BJ (cell line): ENCODE measurements around the gene CRY1. TPM values are rescaled to one million over a fixed set of nuclear protein-coding genes. Genes with fewer than 3 reads are reported as not detected.

Source experiments
- CTCF ChIA-PET: fragments of 350-600 bp; formaldehyde crosslinking; extraction: SDS; loops from one replicate; lab custom pipeline; 2021; ENCODE audit warnings: antibody characterized with exemption, inconsistent platforms; lab: Yijun Ruan, JAX
- POLR2A ChIA-PET: fragments of 300-600 bp; sonication (Branson Sonifier 250); formaldehyde crosslinking; extraction: SDS; loops from one replicate; lab custom pipeline; 2021; ENCODE audit warnings: antibody characterized with exemption; lab: Charles Lee
- DNase-seq: peaks from one replicate; pipeline ENCODE4 v3.0.0-alpha.2; 2011; ENCODE audit warnings: low read depth
- H3K27me3 ChIP-seq: 2 replicates; pipeline ENCODE4 v1.6.0; 2011; ENCODE audit warnings: low read length; ENCODE audit not compliant: control insufficient read depth, insufficient read depth
- H3K36me3 ChIP-seq: 2 replicates; pipeline ENCODE4 v1.5.1; 2011; ENCODE audit warnings: low read length; ENCODE audit not compliant: control insufficient read depth, insufficient read depth
- H3K4me3 ChIP-seq: 2 replicates; pipeline ENCODE4 v1.5.1; 2011; ENCODE audit warnings: low read depth, mild to moderate bottlenecking, control low read depth, low read length
- polyA plus RNA-seq: library from polyadenylated mRNA; depleted of rRNA; stranded (reverse); fragments of >200 nt; gene quantifications from 2 replicates; pipeline ENCODE4 v1.2.3, GENCODE V29; 2011
- TF ChIP-seq, protein P1 (sequence below): IDR thresholded peaks from 2 replicates; pipeline ENCODE4 v1.5.1; 2011; ENCODE audit warnings: low read depth, mild to moderate bottlenecking, control low read depth, inconsistent platforms, low read length, moderate library complexity; ENCODE audit not compliant: insufficient read depth

Gene CRY1
- polyA plus RNA-seq, 1 experiment = 6.9 TPM

DNA sequence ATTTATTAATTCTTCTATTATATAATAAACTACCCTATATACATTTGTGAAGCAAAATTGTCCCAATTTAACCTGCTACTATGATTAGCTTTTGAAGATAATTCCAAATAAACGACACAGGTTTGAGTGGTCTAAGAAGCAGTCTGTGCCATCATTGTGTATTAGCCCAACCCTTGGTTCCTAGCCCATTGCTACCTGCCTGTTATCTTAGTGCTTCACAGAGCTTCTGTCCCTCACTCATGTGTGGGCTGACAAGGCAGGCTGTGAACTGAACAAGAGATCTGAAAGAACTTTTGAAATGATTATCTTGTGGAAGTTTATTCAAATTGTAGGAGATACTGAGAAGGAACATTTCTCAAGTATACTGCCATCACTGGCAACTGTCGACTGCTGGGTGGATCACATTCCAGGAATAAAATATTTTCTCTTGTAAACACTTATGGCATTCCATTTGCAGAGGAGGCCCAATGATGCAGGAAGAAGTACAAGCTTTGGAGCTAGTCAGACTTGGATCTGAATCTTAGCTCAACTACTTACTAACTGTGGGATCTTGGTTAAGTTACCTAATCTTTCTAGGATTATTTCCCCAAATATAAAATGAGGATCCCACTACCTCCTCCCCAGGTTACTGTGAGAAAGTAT, 98.6 kb downstream of the CRY1 start:
- Histone ChIP-seq H3K27me3 (no peaks in the 10 kb centered on the region), H3K4me3 (no peak overlapping the region), H3K36me3 (no peaks in the 10 kb centered on the region)
- ChIA-PET POLR2A (interaction anchor here (1.0 kb wide), 2 partner anchors 8 to 39 kb away, joined by 3 to 7 read pairs; partner anchors contain the start of genes MTERF2 and TMEM263), CTCF (interaction anchor here (1.0 to 1.3 kb wide), 3 partner anchors 10 to 111 kb away, joined by 3 to 4 read pairs (median 3); no protein-coding TSS in a partner anchor)
- TF ChIP-seq, protein P1, sequence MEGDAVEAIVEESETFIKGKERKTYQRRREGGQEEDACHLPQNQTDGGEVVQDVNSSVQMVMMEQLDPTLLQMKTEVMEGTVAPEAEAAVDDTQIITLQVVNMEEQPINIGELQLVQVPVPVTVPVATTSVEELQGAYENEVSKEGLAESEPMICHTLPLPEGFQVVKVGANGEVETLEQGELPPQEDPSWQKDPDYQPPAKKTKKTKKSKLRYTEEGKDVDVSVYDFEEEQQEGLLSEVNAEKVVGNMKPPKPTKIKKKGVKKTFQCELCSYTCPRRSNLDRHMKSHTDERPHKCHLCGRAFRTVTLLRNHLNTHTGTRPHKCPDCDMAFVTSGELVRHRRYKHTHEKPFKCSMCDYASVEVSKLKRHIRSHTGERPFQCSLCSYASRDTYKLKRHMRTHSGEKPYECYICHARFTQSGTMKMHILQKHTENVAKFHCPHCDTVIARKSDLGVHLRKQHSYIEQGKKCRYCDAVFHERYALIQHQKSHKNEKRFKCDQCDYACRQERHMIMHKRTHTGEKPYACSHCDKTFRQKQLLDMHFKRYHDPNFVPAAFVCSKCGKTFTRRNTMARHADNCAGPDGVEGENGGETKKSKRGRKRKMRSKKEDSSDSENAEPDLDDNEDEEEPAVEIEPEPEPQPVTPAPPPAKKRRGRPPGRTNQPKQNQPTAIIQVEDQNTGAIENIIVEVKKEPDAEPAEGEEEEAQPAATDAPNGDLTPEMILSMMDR = no peak
- DNase-seq = peak; percentile 27

DNA sequence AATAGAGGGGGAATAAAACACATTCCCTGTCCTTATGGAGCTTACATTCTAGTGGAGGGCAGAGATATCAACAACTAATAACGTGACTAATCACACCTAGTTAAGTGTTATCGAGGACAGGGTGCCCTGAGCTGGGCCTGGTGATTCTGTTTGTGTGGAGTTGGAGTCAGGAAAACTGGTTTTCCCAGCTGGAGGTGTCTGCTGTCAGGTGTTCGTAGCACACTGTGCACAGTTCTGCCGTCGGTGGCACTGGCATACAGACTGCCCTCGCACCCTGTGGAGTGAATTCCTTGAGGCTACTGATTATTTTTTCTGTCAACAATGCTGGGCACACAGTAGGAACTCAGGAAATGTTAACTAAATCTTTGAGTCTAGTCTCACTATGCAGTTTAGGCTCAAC, 105.5 kb downstream of the CRY1 start:
- ChIA-PET CTCF (no interaction called here), POLR2A (interaction anchor here (0.6 kb wide), 1 partner anchor 10 kb away, joined by 5 read pairs; no protein-coding TSS in a partner anchor)
- TF ChIP-seq, protein P1 = no peak
- no peak for DNase-seq
- H3K27me3 ChIP-seq = no peaks in the 10 kb centered on the region
- H3K36me3 ChIP-seq = peaks cover 1% of the 10 kb centered on the region; the same call in 1 of the 2 replicates
- no peak overlapping the region for H3K4me3 ChIP-seq

DNA sequence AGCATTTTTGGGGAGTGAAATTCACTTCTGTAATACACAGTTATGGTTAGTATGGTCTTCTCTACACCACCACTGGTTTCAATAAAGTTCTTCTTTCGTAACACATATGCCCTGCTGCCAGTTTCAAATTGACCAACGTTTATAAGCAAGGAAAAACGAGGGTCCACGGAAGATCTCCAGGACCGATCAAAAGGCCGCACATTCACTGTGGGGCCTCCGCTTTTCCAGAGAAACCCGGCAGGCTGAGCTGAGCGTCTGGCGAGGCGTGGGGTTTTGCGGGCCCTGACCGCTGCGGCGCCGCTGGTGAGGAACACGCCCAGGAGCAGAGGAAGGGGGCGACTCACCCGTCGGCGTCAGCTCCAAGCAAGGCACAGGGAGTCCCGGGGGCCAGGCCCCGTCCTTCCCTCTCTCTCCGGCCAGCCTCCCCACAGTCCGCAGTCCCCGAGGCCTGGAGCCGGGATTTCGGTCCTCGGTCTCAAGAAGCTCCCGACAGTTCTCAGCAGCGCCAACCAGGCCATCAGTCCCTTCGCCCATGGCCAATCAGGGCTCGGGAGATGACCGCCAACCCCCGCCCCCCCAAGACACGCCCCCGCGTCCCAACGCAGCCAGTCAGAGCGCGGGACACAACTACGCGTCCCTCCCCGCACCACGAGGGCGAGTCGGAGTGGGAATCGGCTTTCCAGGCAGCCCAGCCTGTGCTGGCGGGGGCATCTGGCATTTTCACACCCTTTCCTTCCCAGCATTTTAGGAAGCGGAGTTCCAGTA, 106.5 kb downstream of the CRY1 start, which contains the start of gene MTERF2:
MTERF2 (minus strand) TSS at position 522 of the 765 bp plus-strand sequence. CDS start 8,432 bp downstream, outside the sequence.
- no peaks in the 10 kb centered on the region for H3K27me3 ChIP-seq
- peaks cover 1% of the 10 kb centered on the region; the same call in 1 of the 2 replicates for H3K36me3 ChIP-seq
- CTCF ChIA-PET = interaction anchor here (0.6 kb wide), 1 partner anchor 11 kb away, joined by 3 read pairs; no protein-coding TSS in a partner anchor
- POLR2A ChIA-PET = interaction anchor here (0.5 to 1.2 kb wide), 4 partner anchors 8 to 31 kb away, joined by 3 to 6 read pairs (median 4); partner anchors contain the start of gene TMEM263
- TF ChIP-seq, protein P1 = no peak
- H3K4me3 ChIP-seq = peak within 1 kb of the TSS; percentile 51
- peak; percentile 70 for DNase-seq

DNA sequence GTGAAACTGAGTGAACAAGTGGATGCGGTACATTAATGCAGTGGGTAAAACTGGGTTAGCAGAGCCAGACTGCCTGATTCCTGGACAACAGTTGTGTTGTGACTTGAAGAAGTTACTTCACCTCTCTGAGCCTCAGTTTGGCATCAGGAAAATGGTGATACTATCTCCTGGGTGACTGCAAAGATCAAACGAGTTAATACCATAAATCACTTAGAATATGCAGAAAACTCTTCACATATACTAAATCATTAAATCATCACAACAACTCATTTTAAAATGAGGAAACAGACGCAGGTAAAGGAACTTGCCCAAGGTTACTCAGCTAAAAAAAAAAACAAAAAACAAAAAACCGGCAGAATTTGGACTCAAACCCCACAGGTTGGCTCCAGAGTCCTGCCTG, 107.2 kb downstream of the CRY1 start:
- peak overlapping the region; percentile 51 for H3K4me3 ChIP-seq
- peaks cover 1% of the 10 kb centered on the region; the same call in 1 of the 2 replicates for H3K36me3 ChIP-seq
- CTCF ChIA-PET = interaction anchor here (0.6 kb wide), 1 partner anchor 12 kb away, joined by 3 read pairs; no protein-coding TSS in a partner anchor
- TF ChIP-seq, protein P1 = no peak
- POLR2A ChIA-PET = interaction anchor here (1.2 kb wide), 1 partner anchor 30 kb away, joined by 4 read pairs; the partner anchor contains the start of gene TMEM263
- H3K27me3 ChIP-seq = no peaks in the 10 kb centered on the region
- no peak for DNase-seq
